ENCODE measurements around the gene CCDC80.
A peak's percentile ranks its signal among the peaks of the same experiment; 100 is the strongest.
"Not testable (repeated sequence)": the region's sequence is repeated elsewhere in the genome, so short reads cannot be mapped to it uniquely, and the experiment has no call there.

CCDC80 gene

DNA sequence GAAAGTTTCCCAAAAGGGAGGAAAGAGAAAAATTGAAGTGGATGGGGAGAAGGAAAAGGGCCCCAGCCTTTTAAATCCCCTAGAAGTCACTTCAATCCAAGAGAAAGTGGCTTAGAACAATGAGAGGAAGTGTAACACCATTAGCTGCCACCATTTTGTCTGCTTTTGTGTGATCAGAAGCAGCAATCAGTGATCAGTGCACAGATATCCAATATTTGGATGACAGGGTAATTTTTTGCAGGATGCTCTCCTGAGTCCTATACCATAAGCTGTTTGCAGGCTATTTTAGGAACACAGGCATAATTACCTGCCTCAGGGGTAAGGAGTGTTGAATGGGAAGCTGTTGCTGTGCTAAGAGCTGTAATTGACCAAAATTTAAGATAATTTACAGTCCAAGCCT is 47.7 kb downstream of the CCDC80 start:
- no peak overlapping the region for H3K4me3 ChIP-seq (ENCODE audit: low read depth, low read length)

GRCh38 chr3:112587336-112587735 is 53.6 kb downstream of the CCDC80 start:
- no peak overlapping the region for H3K4me3 ChIP-seq (ENCODE audit: low read depth, low read length)

DNA sequence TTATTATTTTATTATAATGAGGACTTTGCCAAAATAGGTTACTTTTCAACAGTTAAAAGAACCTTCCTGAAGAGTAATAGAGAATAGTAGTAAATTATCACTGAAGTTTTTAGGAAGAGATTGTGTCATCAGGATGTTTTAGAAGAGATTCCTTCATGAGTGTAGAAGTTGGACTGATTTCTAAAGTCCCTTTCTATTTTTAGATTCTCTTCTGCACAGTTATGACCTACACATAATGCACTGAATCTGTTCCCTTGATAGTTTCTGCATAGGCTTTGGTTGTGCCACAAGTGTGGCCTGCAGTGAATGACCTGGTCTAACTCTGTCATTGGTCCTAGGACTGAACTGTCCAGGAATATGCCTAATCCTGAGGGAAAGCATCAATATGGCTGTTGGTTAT is 55.2 kb downstream of the CCDC80 start:
- no peak overlapping the region for H3K4me3 ChIP-seq (ENCODE audit: low read depth, low read length)

DNA sequence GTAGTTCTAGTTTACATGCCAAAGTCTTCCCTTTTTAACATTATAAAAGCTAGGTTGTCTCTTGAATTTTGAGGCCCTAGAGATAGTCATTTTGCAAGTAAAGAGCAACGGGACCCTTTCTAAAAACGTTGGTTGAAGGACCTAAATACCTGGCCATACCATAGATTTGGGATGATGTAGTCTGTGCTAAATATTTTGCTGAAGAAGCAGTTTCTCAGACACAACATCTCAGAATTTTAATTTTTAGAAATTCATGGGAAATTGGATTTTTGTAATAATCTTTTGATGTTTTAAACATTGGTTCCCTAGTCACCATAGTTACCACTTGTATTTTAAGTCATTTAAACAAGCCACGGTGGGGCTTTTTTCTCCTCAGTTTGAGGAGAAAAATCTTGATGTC is 57.8 kb downstream of the CCDC80 start:
- H3K4me3 ChIP-seq (ENCODE audit: low read depth, low read length): no peak overlapping the region

DNA sequence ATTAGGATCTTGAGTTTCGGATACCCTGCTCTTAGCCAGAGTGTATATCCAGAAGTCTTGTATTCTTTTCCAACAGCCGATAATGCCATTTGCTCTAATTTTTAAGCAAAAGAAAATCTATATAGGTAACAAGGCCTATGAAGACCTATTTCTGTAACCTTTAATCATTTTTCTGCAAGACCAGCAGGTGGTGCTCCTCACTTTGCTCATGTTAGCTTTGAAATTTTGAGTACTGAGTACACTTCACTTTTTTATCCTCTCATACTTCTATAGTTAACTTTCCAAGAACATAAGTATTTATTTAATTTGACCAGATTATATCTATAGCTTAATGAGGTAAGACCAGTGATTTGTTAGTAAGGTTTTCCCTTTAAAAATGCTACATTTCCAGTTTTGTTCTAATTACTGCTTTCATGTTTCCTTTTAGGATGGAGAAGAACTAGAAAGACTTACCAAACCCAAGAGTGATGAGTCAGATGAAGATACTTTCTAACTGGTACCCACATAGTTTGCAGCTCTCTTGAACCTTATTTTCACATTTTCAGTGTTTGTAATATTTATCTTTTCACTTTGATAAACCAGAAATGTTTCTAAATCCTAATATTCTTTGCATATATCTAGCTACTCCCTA is 58.6 kb downstream of the CCDC80 start:
- no peak overlapping the region for H3K4me3 ChIP-seq (ENCODE audit: low read depth, low read length)

GRCh38 chr3:112579697-112580096 is 61.2 kb downstream of the CCDC80 start:
- no peak overlapping the region for H3K4me3 ChIP-seq (ENCODE audit: low read depth, low read length)

DNA sequence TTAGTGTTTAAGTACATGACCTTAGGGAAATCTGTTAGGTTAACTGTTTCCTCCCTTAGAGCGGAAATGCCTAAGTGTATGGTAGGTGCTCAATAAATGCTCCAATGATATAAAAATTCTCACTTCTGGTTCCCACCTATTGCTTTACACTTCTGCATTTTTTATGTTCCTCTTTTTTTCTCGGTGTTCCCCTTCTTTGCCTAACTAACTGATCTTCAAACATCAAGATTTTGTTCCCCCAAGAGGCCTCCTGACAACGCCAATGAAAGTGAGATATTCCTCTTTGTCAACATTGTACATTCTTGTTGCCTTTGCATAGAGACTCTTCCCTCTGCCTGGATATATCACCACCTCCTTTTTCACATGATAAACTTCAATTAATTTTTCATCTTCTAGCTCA is 61.7 kb downstream of the CCDC80 start:
- no peak overlapping the region for H3K4me3 ChIP-seq (ENCODE audit: low read depth, low read length)

- H3K4me3 ChIP-seq (ENCODE audit: low read depth, low read length): no peak overlapping the region
Measured at GRCh38 chr3:112572701-112573100, 68.2 kb downstream of the CCDC80 start.

DNA sequence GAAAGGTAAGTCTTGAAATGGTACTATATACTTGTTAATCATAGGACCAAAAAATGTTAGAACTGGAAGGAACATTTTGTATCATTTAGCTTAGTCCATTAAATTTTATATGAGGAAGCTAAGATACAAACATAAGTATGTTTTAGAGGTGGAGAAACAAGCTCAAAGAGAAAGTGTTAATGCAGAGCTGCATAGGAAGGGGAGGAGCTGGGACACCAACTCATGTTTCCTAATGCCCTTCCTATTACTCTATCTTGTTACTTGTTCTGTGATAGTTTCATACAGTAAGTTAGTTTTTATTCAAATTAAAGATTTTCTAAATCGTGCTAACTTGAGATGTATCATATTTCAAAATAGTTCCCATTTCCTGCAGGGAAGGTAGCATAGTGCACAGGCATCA is 71.7 kb downstream of the CCDC80 start:
- H3K4me3 ChIP-seq (ENCODE audit: low read depth, low read length): no peak overlapping the region

GRCh38 chr3:112568642-112569041 is 72.3 kb downstream of the CCDC80 start:
- H3K4me3 ChIP-seq (ENCODE audit: low read depth, low read length): no peak overlapping the region

DNA sequence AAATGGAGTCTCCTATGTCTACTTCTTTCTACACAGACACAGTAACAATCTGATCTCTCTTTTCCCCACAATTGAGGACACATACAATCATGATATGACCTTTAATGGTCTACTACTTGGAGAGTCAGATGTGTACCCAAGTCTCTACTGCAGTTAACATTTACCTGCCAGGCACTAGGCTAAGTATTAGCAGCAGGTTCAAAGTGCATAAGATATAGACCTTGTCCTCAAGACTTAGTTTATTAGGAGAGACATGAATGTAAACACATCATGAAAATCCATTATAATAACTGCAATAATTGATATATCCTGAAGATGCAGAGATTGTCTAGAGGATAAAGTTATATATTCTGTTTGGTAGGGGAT is 76.0 kb downstream of the CCDC80 start:
- H3K4me3 ChIP-seq (ENCODE audit: low read depth, low read length): no peak overlapping the region

DNA sequence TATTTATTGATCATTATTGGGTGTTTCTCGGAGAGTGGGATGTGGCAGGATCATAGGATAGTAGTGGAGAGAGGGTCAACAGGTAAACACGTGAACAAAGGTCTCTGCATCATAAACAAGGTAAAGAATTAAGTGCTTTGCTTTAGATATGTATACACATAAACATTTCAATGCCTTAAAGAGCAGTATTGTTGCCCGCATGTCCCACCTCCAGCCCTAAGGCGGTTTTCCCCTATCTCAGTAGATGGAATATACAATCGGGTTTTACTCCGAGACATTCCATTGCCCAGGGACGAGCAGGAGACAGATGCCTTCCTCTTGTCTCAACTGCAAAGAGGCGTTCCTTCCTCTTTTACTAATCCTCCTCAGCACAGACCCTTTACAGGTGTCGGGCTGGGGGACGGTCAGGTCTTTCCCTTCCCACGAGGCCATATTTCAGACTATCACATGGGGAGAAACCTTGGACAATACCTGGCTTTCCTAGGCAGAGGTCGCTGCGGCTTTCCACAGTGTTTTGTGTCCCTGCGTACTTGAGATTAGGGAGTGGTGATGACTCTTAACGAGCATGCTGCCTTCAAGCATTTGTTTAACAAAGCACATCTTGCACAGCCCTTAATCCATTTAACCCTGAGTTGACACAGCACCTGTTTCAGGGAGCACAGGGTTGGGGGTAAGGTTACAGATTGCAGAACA is 76.5 kb downstream of the CCDC80 start:
- not testable (repeated sequence) for H3K4me3 ChIP-seq (ENCODE audit: low read depth, low read length)

GRCh38 chr3:112561734-112562529 is 79.0 kb downstream of the CCDC80 start, which contains the start of the genes ATG3 and SLC35A5:
ATG3 (minus strand) TSS chr3:112561962; CDS start chr3:112561528, 434 bp downstream.
SLC35A5 (plus strand) TSS chr3:112562045; CDS start chr3:112563404, 1,359 bp downstream.
- H3K4me3 ChIP-seq (ENCODE audit: low read depth, low read length): peak within 1 kb of the TSS; percentile 91

- H3K4me3 ChIP-seq (ENCODE audit: low read depth, low read length): peak overlapping the region; percentile 91
Measured at GRCh38 chr3:112561484-112561733, 79.5 kb downstream of the CCDC80 start.

DNA sequence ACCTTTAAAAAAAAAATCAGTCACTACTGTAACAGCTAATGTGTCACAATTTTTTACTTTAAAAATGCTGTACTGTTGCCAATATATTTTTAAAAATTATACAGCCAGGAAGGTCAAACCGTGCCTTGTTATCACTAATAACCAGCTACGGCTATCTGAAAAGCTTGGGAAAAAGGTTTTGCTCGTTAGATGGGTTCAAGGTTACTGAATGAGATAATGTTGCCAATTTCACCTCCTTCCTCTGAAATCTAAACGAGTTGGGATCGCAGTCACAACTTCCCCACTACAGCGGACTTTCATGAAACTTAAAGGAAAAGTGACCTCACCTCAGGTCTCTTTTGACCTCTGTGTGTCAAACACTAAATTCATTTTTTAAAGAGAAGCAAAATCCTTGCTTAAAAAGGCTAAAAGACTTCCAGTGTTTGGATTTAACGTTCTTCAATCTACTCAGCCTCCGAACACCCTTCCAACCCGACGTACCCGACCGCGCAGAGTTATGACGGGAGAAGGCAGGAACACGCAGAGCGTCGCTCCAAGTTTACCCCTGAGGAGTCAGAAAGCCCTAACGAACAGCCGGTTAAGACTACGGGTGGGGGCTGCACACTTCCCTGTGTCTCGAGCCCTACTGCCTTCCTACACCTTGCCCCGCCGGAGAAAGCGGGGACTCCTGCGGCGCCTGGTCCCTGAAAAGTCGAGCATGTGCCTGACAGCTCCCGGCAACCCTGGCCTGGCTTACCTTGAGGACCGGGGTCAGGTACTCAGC is 80.0 kb downstream of the CCDC80 start:
- peak overlapping the region; percentile 91 for H3K4me3 ChIP-seq (ENCODE audit: low read depth, low read length)

DNA sequence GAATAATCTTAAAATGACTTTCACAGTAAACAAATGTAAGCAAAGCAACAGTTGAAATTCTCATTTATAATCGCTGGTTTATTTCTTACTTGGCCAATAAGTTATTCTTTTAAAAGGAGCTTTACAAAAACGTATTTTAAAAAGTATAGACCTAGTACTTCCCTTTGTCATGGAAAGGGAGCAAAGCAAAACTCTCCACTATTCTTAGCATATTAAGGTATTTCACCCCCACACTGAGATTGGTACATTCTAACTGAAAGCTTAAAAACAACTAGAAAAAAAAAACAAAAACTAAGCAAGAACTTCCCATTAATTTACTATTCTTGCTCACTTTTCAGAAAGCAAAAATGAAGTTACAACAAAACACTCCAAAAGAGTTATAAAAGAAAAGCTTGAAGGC is 80.6 kb downstream of the CCDC80 start:
- peak overlapping the region; percentile 91 for H3K4me3 ChIP-seq (ENCODE audit: low read depth, low read length)

DNA sequence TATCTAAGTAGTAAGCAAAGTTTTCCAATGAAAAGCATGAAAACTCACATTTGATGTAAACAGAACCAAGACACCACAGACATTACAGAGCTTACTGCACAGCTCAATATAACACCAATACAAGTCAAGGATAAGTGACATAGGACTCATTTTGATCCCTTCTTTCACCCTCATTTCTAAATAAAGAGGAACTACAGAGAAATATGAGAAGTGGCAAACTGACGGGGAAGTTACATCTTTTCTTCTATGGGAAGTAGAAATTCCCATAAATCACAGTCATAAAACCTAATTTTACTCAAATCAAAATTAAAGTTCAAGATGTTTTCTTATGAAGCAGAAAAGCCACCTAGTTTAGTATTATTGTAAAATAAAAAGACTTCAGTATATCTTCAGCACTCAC is 83.0 kb downstream of the CCDC80 start:
- H3K4me3 ChIP-seq (ENCODE audit: low read depth, low read length): no peak overlapping the region

DNA sequence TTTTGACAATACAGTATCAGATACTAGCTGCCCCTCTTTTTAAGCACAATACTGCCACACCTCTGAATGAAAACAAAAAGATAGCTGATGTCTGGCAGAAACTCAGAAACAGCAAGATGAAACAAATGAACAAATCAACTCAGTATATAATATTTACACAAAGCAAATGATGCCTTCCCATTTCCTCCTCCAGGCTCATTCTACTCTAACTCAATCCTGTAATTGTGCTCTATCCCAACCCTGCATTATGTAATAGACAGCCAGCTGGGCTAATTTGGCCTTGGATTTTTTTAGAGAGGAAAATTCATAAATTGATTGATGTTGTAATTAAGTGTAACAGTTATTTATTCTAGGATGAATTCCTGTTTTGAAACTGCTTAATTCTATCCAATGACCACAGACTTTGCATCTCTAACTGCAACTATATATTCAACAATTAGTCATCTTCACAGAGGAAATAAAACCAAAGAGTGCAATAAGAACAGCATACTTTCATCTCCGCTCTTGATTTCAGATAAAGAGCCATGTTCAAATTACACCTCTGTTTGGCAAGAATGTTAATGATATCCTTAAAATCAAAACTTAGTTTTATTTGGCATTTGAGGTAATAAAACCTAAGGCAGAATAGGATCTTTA is 85.3 kb downstream of the CCDC80 start:
- no peak overlapping the region for H3K4me3 ChIP-seq (ENCODE audit: low read depth, low read length)

GRCh38 chr3:112550859-112551258 is 90.1 kb downstream of the CCDC80 start:
- no peak overlapping the region for H3K4me3 ChIP-seq (ENCODE audit: low read depth, low read length)

All from iPS-11a (cell line).